HG02571 (cell line): ENCODE results near the gene ATRNL1.
"Not testable (repeated sequence)": the region's sequence is repeated elsewhere in the genome, so short reads cannot be mapped to it uniquely, and the experiment has no call there.

Source experiments
- ATAC-seq: cut with Tn5 transposase; IDR thresholded peaks from one replicate; pipeline ENCODE4 v1.9.1; 2021; ENCODE audit warnings: mild to moderate bottlenecking, moderate library complexity; ENCODE audit not compliant: unreplicated experiment

Gene ATRNL1

GRCh38 chr10:115744089-115744488 is 650.9 kb downstream of the ATRNL1 start:
- no peak for ATAC-seq

- ATAC-seq, result no peak
These were observed 652.8 kb downstream of the ATRNL1 start for GRCh38 chr10:115745943-115746342.

GRCh38 chr10:115747811-115748210 is 654.6 kb downstream of the ATRNL1 start:
- ATAC-seq, result no peak

DNA sequence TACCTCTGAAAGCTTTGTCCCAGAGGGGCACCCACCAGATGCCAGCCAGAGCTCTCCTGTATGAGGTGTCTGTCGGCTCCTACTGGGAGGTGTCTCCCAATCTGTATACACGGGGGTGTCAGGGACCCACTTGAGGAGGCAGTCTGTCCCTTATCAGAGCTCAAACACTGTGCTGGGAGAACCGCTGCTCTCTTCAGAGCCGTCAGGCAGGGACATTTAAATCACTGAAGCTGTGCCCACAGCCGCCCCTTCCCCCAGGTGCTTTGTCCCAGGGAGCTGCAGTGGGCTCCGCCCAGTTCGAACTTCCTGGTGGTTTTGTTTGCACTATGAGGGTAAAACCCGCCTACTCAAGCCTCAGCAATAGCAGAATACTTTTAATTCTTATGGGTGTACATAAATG is 665.3 kb downstream of the ATRNL1 start:
- not testable (repeated sequence) for ATAC-seq

DNA sequence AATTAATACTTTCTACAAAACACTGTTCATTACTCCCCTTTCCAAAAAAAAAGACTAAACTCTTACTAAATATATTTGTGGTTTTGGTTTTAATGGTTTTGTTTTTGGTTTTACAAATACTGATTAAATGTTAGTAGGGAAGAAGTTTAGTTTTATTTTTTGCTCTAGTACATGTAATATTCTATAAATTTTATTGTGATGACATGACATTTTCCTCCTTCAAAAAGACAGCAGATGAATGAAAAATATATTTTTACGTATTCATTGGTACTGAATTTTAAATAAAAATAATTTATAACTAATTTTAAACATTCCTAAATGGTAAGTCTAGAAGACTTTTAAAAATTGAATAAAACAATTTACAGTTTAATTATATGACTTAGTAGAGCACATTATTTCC is 667.0 kb downstream of the ATRNL1 start:
- no peak for ATAC-seq

GRCh38 chr10:115761166-115761565 is 668.0 kb downstream of the ATRNL1 start:
- ATAC-seq, result no peak

- ATAC-seq, result no peak
These were observed 668.9 kb downstream of the ATRNL1 start for GRCh38 chr10:115762029-115762428.

DNA sequence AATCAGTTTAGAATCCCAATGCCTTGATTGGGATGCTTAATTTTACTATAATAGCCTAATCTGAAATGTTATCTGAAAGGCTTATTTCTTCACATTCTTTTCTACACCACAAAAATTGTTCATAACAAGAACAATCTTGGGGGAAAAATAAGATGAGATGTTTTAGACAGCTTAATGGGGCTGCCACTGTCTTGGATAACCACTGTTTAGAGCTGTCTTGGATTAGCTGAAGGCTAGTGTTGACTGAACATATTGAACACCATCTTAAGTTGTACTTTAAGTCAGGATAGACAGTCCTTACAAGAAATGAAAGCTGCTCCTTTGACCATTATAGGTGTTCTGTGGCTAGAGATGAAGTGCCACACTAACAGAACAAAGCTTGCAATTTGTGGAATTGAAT is 678.6 kb downstream of the ATRNL1 start:
- ATAC-seq, result no peak

GRCh38 chr10:115772606-115773005 is 679.4 kb downstream of the ATRNL1 start:
- no peak for ATAC-seq

DNA sequence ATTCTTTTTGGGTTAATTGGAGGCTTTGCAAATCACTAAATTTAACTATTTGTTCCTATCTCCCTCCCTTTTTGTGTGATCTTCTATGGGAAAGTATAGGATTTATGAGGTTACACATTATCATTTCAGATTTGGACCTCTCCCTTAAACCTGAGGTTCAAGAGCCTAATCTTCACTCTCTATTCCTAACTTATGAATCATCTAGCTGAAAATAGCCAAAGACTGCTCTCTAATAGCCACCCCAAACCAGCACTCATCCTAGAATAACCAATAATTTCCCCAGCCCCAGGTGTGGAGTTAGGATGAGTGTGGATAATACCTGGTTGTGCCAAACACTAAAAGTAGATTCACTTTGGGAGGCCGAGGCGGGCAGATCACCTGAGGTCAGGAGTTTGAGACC is 680.7 kb downstream of the ATRNL1 start:
- no peak for ATAC-seq

DNA sequence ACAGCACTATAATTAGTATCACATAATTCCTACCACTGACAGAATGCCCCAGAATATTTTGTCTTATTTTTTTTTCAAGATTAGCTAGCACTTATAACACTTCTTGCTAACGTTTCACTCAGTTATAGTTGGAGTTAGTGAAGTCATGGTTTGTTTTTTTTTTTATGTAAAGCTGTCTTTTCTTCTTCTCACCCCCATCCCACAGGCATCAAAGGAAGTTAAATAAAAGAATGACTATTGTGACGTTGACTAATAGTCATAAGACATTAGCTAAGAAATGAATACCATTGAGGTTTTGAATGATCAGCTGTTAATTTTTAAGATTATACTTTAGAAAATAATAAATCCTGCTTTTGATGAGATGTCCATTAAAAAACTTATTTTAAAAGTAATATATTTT is 681.6 kb downstream of the ATRNL1 start:
- ATAC-seq, result no peak

DNA sequence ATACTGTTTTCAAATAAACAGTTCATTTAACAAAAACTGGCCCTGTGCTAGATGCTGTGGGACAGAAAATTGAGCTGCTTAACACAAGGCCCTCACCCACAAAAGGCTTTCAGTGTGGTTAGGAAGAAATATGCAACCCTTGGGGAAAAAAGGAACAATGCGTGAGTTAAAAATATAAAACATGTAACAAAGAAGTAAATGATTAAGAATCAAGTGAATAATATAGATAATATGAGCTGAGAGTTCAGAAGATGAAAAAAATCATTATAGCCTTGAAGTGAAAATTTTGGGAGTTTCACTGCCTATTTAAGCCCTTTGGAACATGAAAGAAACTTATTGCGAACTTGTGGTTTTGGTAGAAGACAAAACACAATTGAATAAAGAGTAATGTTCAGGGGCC is 684.5 kb downstream of the ATRNL1 start:
- no peak for ATAC-seq

- no peak for ATAC-seq
These were observed 697.1 kb downstream of the ATRNL1 start for GRCh38 chr10:115790220-115790619.

GRCh38 chr10:115795964-115796363 is 702.8 kb downstream of the ATRNL1 start:
- ATAC-seq, result no peak

DNA sequence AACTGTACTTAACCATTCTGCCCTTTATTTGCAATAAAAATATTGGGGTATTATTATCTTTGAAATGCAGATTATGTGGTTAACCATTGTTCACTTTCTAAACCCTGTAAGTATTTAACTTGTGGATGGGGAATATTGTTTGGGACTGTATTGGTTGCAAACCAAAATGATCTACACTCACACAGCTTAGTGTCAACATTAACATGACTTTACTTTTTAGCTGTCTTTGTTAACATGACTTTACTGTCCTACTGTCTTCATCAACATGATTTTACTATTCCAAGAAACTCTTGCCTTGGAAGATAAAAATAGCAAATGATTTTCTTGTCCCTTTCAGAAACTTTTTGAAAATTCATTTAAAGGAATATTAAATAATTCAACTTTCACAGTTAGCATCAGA is 708.3 kb downstream of the ATRNL1 start:
- no peak for ATAC-seq

- no peak for ATAC-seq
These were observed 708.8 kb downstream of the ATRNL1 start for GRCh38 chr10:115801992-115802391.

GRCh38 chr10:115802911-115803310 is 709.7 kb downstream of the ATRNL1 start:
- no peak for ATAC-seq

GRCh38 chr10:115814542-115814941 is 721.4 kb downstream of the ATRNL1 start:
- ATAC-seq, result no peak

DNA sequence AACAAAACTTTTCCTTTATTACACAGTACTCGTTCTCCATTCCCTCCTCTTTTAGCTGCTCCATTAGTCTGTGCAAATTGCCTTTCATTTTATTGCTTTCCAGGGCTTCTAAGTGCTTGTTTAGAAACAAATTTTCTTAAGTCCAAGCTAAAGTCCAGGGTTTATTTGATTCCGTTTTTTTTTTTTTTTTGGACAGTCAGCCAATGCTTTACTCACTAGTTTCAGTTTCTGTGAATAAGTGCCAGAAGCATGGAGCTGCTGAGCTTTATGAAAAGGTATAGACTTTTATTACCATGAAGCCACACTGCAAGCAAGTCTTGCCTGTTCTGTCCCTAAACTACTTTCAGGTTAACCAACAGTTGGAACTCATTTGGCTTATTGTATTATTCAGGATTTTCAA is 724.8 kb downstream of the ATRNL1 start:
- no peak for ATAC-seq

- ATAC-seq, result no peak
These were observed 733.2 kb downstream of the ATRNL1 start for GRCh38 chr10:115826396-115826795.

DNA sequence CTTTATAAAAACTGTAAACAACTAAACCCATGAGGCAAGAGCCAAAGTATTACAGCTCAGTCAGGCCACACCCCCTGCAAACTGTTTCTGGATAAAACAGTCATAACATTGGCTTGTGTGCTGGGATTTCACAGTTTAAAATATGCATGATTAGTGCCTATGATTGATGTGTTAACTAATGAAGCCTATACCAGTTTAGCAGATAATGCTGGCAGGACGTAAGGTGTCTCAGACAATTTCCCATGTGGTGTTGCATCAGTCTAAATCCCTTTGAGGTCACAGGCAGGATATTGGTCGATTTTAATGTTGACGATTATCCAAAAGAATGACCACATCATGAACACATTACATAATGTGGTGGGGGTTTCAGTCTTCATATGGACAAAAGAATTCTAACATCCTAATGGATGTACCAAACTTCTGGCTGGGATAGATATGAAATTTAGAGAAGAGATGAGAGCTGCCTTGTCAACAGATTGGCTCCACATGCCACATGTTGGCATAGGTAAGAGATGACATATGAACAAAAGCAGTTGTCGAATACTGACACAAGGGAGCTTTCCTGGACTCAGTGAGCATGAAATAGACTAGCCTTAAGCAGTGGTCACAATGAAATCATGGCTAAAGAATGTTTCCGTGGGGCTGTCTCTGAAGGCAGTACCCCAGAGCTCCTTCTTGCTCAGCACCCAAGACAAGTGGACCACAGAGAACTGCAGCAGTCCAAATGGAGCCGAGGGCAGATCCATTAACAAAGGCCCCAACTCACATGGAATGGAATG is 734.3 kb downstream of the ATRNL1 start:
- no peak for ATAC-seq

DNA sequence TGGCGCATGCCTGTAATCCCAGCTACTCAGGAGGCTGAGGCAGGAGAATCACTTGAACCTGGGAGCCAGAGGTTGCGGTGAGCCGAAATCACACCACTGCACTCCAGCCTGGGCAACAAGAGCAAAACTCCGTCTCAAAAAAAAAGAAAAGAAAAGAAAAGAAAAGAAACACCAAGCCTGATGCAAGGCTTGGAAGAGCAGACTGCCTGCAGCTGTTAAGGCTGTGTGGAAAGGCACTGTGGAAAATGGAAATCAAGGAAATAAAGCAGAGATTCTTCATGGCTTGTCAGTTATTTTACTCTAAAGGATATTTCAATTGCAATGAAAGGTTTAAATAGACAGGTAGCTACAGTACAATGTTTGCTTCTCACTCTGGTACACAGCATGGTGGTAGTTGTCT is 735.0 kb downstream of the ATRNL1 start:
- ATAC-seq, result not testable (repeated sequence)
